H1 (cell line): ENCODE data around the gene LSM7. TPM values are rescaled to one million over a fixed set of nuclear protein-coding genes. Genes with fewer than 3 reads are reported as not detected.

Experiments
- BRCA1 ChIP-seq: IDR thresholded peaks from 2 replicates; pipeline ENCODE4 v1.6.1; 2012; ENCODE audit warnings: low read depth, low read length, improper control_type of control experiment
- EZH2 ChIP-seq: fragments of 200-600 bp; sonication (generic); IDR thresholded peaks from 2 replicates; pipeline ENCODE4 v1.7.1; 2012; ENCODE audit warnings: low read depth, mild to moderate bottlenecking, moderate library complexity, low read length, inconsistent platforms; ENCODE audit not compliant: severe bottlenecking
- RXRA ChIP-seq: IDR thresholded peaks from 2 replicates; pipeline ENCODE4 v1.6.1; 2011; ENCODE audit warnings: low read depth, mild to moderate bottlenecking, low read length, moderate library complexity; ENCODE audit not compliant: insufficient read depth
- TBP ChIP-seq: IDR thresholded peaks from 2 replicates; pipeline ENCODE4 v1.6.1; 2011; ENCODE audit warnings: low read depth, low read length, improper control_type of control experiment
- polyA plus RNA-seq, 7 experiments: library from polyadenylated mRNA; depleted of rRNA in 3 of 7; stranded (reverse) in 5 of 7; unstranded in 2 of 7; fragments of >200 nt in 5 of 7; fragments of 200-250 nt in 2 of 7; gene quantifications; 1 replicate in 5 of 7; 2 replicates in 1 of 7; 4 replicates in 1 of 7; pipeline versions ENCODE4 v1.2.1 to v1.2.3, GENCODE V29; 2011 to 2013; ENCODE audit warnings: missing spikeins in 2 of 7, mixed read lengths in 2 of 7
- total RNA-seq: library from RNA; stranded (reverse); fragmentation: NEBNext Ultra II Directional; extraction: Animal tissue kit (Norgen Biotek cat#: 25700); gene quantifications from 2 replicates; pipeline ENCODE4 v1.2.1, GENCODE V29; 2021

LSM7 gene
- total and polyA plus RNA-seq, 2 of the 8 experiments (the other 6 are each of a cell fraction or from before 2014, with no cell fraction given) = 228 to 1,335 TPM

DNA sequence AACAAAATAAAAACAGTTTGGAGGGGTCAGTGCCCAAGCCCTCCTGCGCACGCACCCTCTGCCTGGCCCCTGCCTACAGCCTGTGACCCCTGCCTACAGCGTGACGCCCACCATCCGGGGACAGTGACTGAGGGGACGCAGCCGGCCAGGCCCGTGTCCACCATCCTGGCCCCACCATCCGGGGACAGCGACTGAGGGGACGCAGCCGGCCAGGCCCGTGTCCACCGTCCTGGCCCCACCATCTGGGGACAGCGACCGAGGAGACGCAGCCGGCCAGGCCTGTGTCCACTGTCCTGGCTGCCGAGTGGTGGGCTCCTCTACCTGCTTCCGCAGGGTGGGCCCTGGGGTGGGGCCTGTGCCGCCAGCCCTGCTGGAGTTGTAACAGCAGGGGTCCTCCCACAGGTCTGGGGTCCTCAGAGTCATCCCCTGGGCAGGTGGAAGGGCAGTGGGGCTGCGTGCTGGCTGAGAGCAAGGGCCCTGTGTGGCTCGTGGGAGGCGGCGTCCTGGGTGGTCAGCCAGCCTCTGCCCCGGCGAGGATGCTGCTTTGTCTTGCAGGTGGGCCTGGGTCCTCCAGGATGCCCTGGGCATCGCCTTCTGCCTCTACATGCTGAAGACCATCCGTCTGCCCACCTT, 14.4 kb upstream of the LSM7 start (continued):
- TF ChIP-seq RXRA (no peak), TBP (no peak), BRCA1 (no peak), EZH2 (no peak)
